IMR-90 (cell line): ENCODE data around the gene FFAR1. TPM values are rescaled to one million over a fixed set of nuclear protein-coding genes. Genes with fewer than 3 reads are reported as not detected.

Experiments
- ATAC-seq: fragments of 200-7000 bp; cut with Tn5 transposase; 2 replicates; pipeline ENCODE4 v1.9.1; 2020; ENCODE audit warnings: low read depth, mild to moderate bottlenecking, moderate library complexity
- BruUV-seq: library from RNA; stranded (reverse); fragments of 400-500 nt; replicated peaks from 2 replicates; lab custom pipeline; 2021; lab: Mats Ljungman, UMichigan
- CTCF ChIA-PET: fragments of 300-600 bp; formaldehyde crosslinking; extraction: SDS; loops from one replicate; lab custom pipeline; 2021; ENCODE audit warnings: antibody characterized with exemption; lab: Yijun Ruan, JAX
- POLR2A ChIA-PET: fragments of 300-600 bp; sonication (Branson Sonifier 250); formaldehyde crosslinking; loops from one replicate; lab custom pipeline; 2022; ENCODE audit warnings: antibody characterized with exemption; ENCODE audit not compliant: unreplicated experiment; lab: Charles Lee
- DNase-seq: peaks from one replicate; pipeline ENCODE4 v3.0.0; 2013
- H2AFZ ChIP-seq: replicated peaks from 2 replicates; pipeline ENCODE3; 2013; ENCODE audit warnings: low read length, mild to moderate bottlenecking; ENCODE audit not compliant: poor library complexity
- H2AK5ac ChIP-seq: 2 replicates; pipeline ENCODE4 v1.6.1; 2013; ENCODE audit warnings: low read depth, low read length, inconsistent platforms
- H2AK9ac ChIP-seq: replicated peaks from 2 replicates; pipeline ENCODE3; 2013; ENCODE audit warnings: mild to moderate bottlenecking, low read depth, low read length, moderate library complexity; ENCODE audit not compliant: poor library complexity
- H2BK120ac ChIP-seq: 2 replicates; pipeline ENCODE4 v1.6.1; 2013; ENCODE audit warnings: low read depth, low read length, inconsistent platforms
- H2BK15ac ChIP-seq: 3 replicates; pipeline ENCODE4 v1.6.1; 2013; ENCODE audit warnings: low read depth, low read length, inconsistent platforms
- H2BK20ac ChIP-seq: 2 replicates; pipeline ENCODE4 v1.6.1; 2013; ENCODE audit warnings: low read depth, mild to moderate bottlenecking, inconsistent platforms, low read length, moderate library complexity
- H2BK5ac ChIP-seq: 2 replicates; pipeline ENCODE4 v1.6.1; 2013; ENCODE audit warnings: mild to moderate bottlenecking, low read depth, low read length, inconsistent platforms; ENCODE audit not compliant: poor library complexity, severe bottlenecking
- H3K14ac ChIP-seq: replicated peaks from 2 replicates; pipeline ENCODE4 v1.6.1; 2013; ENCODE audit warnings: low read depth, low read length, inconsistent platforms
- H3K18ac ChIP-seq: 2 replicates; pipeline ENCODE4 v1.6.1; 2013; ENCODE audit warnings: low read depth, low read length, control low read depth
- H3K23ac ChIP-seq: 2 replicates; pipeline ENCODE4 v1.6.1; 2013; ENCODE audit warnings: low read depth, low read length, inconsistent platforms
- H3K27ac ChIP-seq: 2 replicates; pipeline ENCODE4 v1.5.1; 2013; ENCODE audit warnings: mild to moderate bottlenecking, control low read depth, low read length; ENCODE audit not compliant: insufficient read depth
- H3K27me3 ChIP-seq: 2 replicates; pipeline ENCODE4 v1.6.1; 2013; ENCODE audit warnings: low read length; ENCODE audit not compliant: control insufficient read depth, insufficient read depth
- H3K36me3 ChIP-seq: 2 replicates; pipeline ENCODE4 v1.6.1; 2013; ENCODE audit warnings: low read length, mixed read lengths; ENCODE audit not compliant: control insufficient read depth, insufficient read depth
- H3K4ac ChIP-seq: 2 replicates; pipeline ENCODE4 v1.6.1; 2013; ENCODE audit warnings: low read depth, low read length, inconsistent platforms
- H3K4me1 ChIP-seq: 2 replicates; pipeline ENCODE4 v1.6.1; 2013; ENCODE audit warnings: low read length, mixed read lengths; ENCODE audit not compliant: control insufficient read depth, insufficient read depth
- H3K4me2 ChIP-seq: 2 replicates; pipeline ENCODE4 v1.6.1; 2013; ENCODE audit warnings: low read depth, mild to moderate bottlenecking, control low read depth, low read length, moderate library complexity
- H3K4me3 ChIP-seq: 2 replicates; pipeline ENCODE4 v1.5.1; 2013; ENCODE audit warnings: low read depth, mild to moderate bottlenecking, control low read depth, low read length, moderate library complexity; ENCODE audit not compliant: insufficient read depth
- H3K56ac ChIP-seq: 2 replicates; pipeline ENCODE4 v1.6.1; 2013; ENCODE audit warnings: low read length, inconsistent platforms; ENCODE audit not compliant: insufficient read depth; ENCODE audit errors: extremely low read depth
- H3K79me1 ChIP-seq, 2 experiments: 2 replicates each; pipeline ENCODE4 v1.6.1; 2013; ENCODE audit warnings: low read length in 2 of 2, inconsistent platforms in 1 of 2, low read depth in 1 of 2
- H3K9ac ChIP-seq: 2 replicates; pipeline ENCODE4 v1.6.1; 2013; ENCODE audit warnings: low read depth, low read length, control low read depth
- H3K9me1 ChIP-seq: 2 replicates; pipeline ENCODE4 v1.6.1; 2013; ENCODE audit warnings: low read length, inconsistent platforms; ENCODE audit not compliant: insufficient read depth
- H3K9me3 ChIP-seq: 2 replicates; pipeline ENCODE4 v1.6.1; 2013; ENCODE audit warnings: low read length; ENCODE audit not compliant: control insufficient read depth, insufficient read depth
- H4K20me1 ChIP-seq: 2 replicates; pipeline ENCODE4 v1.6.1; 2013; ENCODE audit warnings: low read length, inconsistent platforms; ENCODE audit not compliant: insufficient read depth
- H4K5ac ChIP-seq: 2 replicates; pipeline ENCODE4 v1.6.1; 2013; ENCODE audit warnings: mild to moderate bottlenecking, low read depth, low read length, control low read depth
- H4K8ac ChIP-seq, 2 experiments: 2 replicates each; pipeline ENCODE4 v1.6.1; 2013; ENCODE audit warnings: low read depth in 2 of 2, low read length in 2 of 2, control low read depth in 1 of 2, inconsistent platforms in 1 of 2
- H4K91ac ChIP-seq: 2 replicates; pipeline ENCODE4 v1.6.1; 2013; ENCODE audit warnings: low read depth, low read length, inconsistent platforms; ENCODE audit not compliant: insufficient read depth
- CHD1 ChIP-seq: IDR thresholded peaks from 2 replicates; pipeline ENCODE4 v1.6.1; 2012; ENCODE audit warnings: low read depth, low read length, improper control_type of control experiment
- FOS ChIP-seq: fragments of 150-350 bp; IDR thresholded peaks from 2 replicates; pipeline ENCODE4 v1.6.1; 2016; ENCODE audit warnings: low read depth, low read length
- MAZ ChIP-seq: IDR thresholded peaks from 2 replicates; pipeline ENCODE4 v1.6.1; 2012; ENCODE audit warnings: low read depth, mild to moderate bottlenecking, low read length, improper control_type of control experiment, moderate library complexity, borderline replicate concordance
- MXI1 ChIP-seq: IDR thresholded peaks from 2 replicates; pipeline ENCODE4 v1.6.1; 2012; ENCODE audit warnings: low read depth, mild to moderate bottlenecking, low read length, moderate library complexity, borderline replicate concordance
- NFE2L2 ChIP-seq: fragments of 150-350 bp; IDR thresholded peaks from 2 replicates; pipeline ENCODE4 v1.6.1; 2016; ENCODE audit warnings: low read depth, mild to moderate bottlenecking, low read length
- RCOR1 ChIP-seq: IDR thresholded peaks from 2 replicates; pipeline ENCODE4 v1.6.1; 2012; ENCODE audit warnings: mild to moderate bottlenecking, low read length, improper control_type of control experiment; ENCODE audit not compliant: insufficient replicate concordance
- RFX5 ChIP-seq: IDR thresholded peaks from 2 replicates; pipeline ENCODE4 v1.8.0; 2012; ENCODE audit warnings: low read depth, mild to moderate bottlenecking, low read length, moderate library complexity
- dilution Hi-C: fragments of 300-500 bp; cut with HindIII; formaldehyde crosslinking; loops from one replicate; pipeline ENCODE4 v1.14.3; 2018; ENCODE audit warnings: low sequenced_read_pairs; ENCODE audit not compliant: unreplicated experiment
- in situ Hi-C: fragments of 300-500 bp; cut with MboI; formaldehyde crosslinking; loops from 3 replicates; pipeline ENCODE4 v1.14.3; 2019; ENCODE audit warnings: low sequenced_read_pairs, inconsistent platforms, mixed read lengths
- intact Hi-C: fragments of 100-400 bp; cut with micrococcal nuclease; formaldehyde crosslinking; loops from 2 replicates; pipeline ENCODE4 v1.10.0; 2022
- polyA plus RNA-seq, 3 experiments: library from polyadenylated mRNA; depleted of rRNA; stranded (reverse); fragments of >200 nt; gene quantifications; 2 replicates each; pipeline ENCODE4 v1.2.3, GENCODE V29; 2012; ENCODE audit warnings: low replicate concordance in 1 of 3
- total RNA-seq: library from RNA; depleted of rRNA; stranded (reverse); fragments of >200 nt; gene quantifications from 2 replicates; pipeline ENCODE4 v1.2.3, GENCODE V29; 2012

FFAR1 gene
- total and polyA plus RNA-seq, 2 of the 4 experiments (the other 2 are of a cell fraction), result not detected

DNA sequence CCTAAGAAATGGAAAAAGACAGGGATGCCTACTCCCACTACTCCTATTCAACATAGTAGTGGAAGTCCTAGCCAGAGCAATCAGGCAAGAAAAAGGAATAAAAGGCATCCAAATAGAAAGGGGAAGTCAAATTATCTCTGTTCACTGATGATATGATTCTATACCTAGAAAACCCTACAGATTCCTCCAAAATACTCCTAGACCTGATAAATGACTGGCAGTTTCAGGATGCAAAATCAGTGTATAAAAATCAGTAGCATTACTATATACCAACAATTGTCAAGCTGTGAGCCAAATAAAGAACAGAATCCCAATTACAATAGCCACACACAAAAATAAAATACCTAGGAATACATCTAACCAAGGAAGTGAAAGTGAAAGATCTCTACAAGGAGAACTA lies 21.8 kb downstream of the FFAR1 start:
- H3K36me3 ChIP-seq, result no peaks in the 10 kb centered on the region
- no peak overlapping the region for H2BK5ac ChIP-seq
- no peaks in the 10 kb centered on the region for H3K4me1 ChIP-seq
- DNase-seq (no peak), ATAC-seq (no peak)
- H3K4ac ChIP-seq, result no peak overlapping the region
- H2BK15ac ChIP-seq, result no peak overlapping the region
- peaks cover 1% of the 10 kb centered on the region; the same call in 1 of the 2 replicates for H3K27me3 ChIP-seq
- ChIA-PET CTCF (no interaction called here), POLR2A (no interaction called here)
- no peak overlapping the region for H4K5ac ChIP-seq
- H4K20me1 ChIP-seq, result no peaks in the 10 kb centered on the region
- H3K9me1 ChIP-seq, result no peaks in the 10 kb centered on the region
- TF ChIP-seq RFX5, result no peak
- no peak for TF ChIP-seq MXI1
- TF ChIP-seq FOS, result no peak
- no peak for TF ChIP-seq NFE2L2
- TF ChIP-seq CHD1, result no peak
- TF ChIP-seq RCOR1, result no peak
- no peak for TF ChIP-seq MAZ
- no peak overlapping the region for H4K91ac ChIP-seq
- H2AFZ ChIP-seq, result no peak overlapping the region
- H3K56ac ChIP-seq, result no peak overlapping the region
- no peak overlapping the region for H3K18ac ChIP-seq
- no peak overlapping the region for H3K14ac ChIP-seq
- dilution Hi-C loops (no loop called here), intact Hi-C loops (no loop called here), in situ Hi-C loops (no loop called here)
- no peak overlapping the region for H3K9ac ChIP-seq
- no peak overlapping the region for H2BK20ac ChIP-seq
- H2AK5ac ChIP-seq, result no peak overlapping the region
- no peak overlapping the region for H2AK9ac ChIP-seq
- no TSS peak for BruUV-seq
- no peaks in the 10 kb centered on the region for H3K79me1 ChIP-seq
- H3K27ac ChIP-seq, result no peak overlapping the region
- H3K4me3 ChIP-seq, result no peak overlapping the region
- H3K23ac ChIP-seq, result no peak overlapping the region
- no peak overlapping the region for H3K4me2 ChIP-seq
- no peak overlapping the region for H4K8ac ChIP-seq
- H2BK120ac ChIP-seq, result no peak overlapping the region
- H3K9me3 ChIP-seq, result no peaks in the 10 kb centered on the region
